Gastroesophageal sphincter (tissue), 4 donors: ENCODE results near the gene KRABD2.
A peak's percentile ranks its signal among the peaks of the same experiment; 100 is the strongest.
"Not testable (repeated sequence)": the region's sequence is repeated elsewhere in the genome, so short reads cannot be mapped to it uniquely, and the experiment has no call there.

ENCODE experiments used
- ATAC-seq: fragments of 150-250 bp; one replicate; pipeline ENCODE4 v1.9.1; 2016; ENCODE audit warnings: mild to moderate bottlenecking, moderate library complexity
- H3K27ac ChIP-seq, 4 donors: fragments of 200-600 bp; sonication (generic) in 3 of 4; 1 replicate in 3 of 4; 2 replicates in 1 of 4; pipeline ENCODE4 v1.5.1; 2016 to 2019
- H3K27me3 ChIP-seq: fragments of 200-600 bp; sonication (generic); one replicate; pipeline ENCODE4 v1.5.1; 2019
- H3K36me3 ChIP-seq, 2 donors: fragments of 200-600 bp; sonication (generic); one replicate each; pipeline ENCODE4 v1.5.1; 2019; ENCODE audit warnings: control low read depth in 1 of 2
- H3K4me1 ChIP-seq, 3 donors: fragments of 200-600 bp; sonication (generic); 1 replicate in 2 of 3; 2 replicates in 1 of 3; pipeline ENCODE4 v1.5.1; 2016 to 2019; ENCODE audit warnings: control low read depth in 2 of 3
- H3K4me3 ChIP-seq, 2 donors: fragments of 200-600 bp; sonication (generic); one replicate each; pipeline ENCODE4 v1.5.1; 2019; ENCODE audit warnings: mild to moderate bottlenecking in 1 of 2, moderate library complexity in 1 of 2
- H3K9me3 ChIP-seq, 3 donors: fragments of 200-600 bp; sonication (generic); one replicate each; pipeline ENCODE4 v1.5.1; 2017 to 2019; ENCODE audit warnings: control low read depth in 2 of 3
- CTCF ChIP-seq, 4 experiments: fragments of 200-600 bp in 2 of 4; fragments of 450-650 bp in 2 of 4; sonication (generic) in 1 of 4; IDR thresholded peaks; one replicate each; pipeline ENCODE4 v1.5.1; 2017 to 2019; ENCODE audit warnings: antibody characterized with exemption in 4 of 4, mild to moderate bottlenecking in 2 of 4, moderate library complexity in 2 of 4
- EP300 ChIP-seq: sonication (generic); formaldehyde crosslinking; IDR thresholded peaks from one replicate; pipeline ENCODE4 v1.6.1; 2017; ENCODE audit warnings: antibody characterized with exemption, mild to moderate bottlenecking
- POLR2A ChIP-seq, 2 donors: fragments of 450-650 bp; IDR thresholded peaks; one replicate each; pipeline ENCODE4 v1.6.1; 2017; ENCODE audit warnings: antibody characterized with exemption in 2 of 2, mild to moderate bottlenecking in 2 of 2, moderate library complexity in 1 of 2
- POLR2AphosphoS5 ChIP-seq: sonication (generic); formaldehyde crosslinking; IDR thresholded peaks from one replicate; pipeline ENCODE4 v1.6.1; 2017; ENCODE audit warnings: antibody characterized with exemption
- WGBS, 2 donors: methylation state at CpG; one replicate each; pipeline ENCODE4 v1.1.5; 2018; ENCODE audit warnings: low coverage in 1 of 2; 5-methylcytosine and 5-hydroxymethylcytosine counted together

Gene KRABD2

DNA sequence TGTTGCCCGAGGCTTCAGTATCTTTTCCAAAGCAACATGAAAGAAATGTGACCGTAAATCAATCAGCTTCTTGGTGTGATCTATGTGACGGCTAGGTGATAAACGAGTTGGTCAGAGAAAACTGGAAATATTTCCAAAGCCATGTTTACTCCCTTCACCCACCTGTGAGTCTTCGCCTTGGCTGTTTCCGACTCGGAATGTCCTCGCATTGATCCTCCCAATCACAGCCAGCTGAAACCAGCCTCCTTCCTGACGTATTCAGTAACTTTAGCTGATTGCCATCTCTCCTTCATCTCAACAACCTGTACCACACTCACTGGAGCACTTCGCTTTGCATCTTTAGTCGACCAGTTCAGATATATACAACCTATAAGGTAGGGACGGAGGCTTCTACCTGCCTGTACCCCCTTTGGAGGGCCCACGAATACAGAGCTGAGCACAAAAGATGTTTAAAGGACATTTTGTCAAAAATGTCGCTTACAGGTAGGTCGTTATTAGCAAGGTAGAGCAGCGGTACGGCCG lies 705 bp downstream of the KRABD2 start:
- Histone ChIP-seq H3K36me3 (peaks cover 0 to 51% of the 10 kb centered on the region in 2 donors), H3K9me3 (no peaks in the 10 kb centered on the region), H3K4me1 (peaks cover 0 to 53% (median 18%) of the 10 kb centered on the region in 3 donors), H3K27ac (peak overlapping the region; percentile 36 to 91 (median 88)), H3K27me3 (no peaks in the 10 kb centered on the region), H3K4me3 (peak overlapping the region; percentile 56 to 69)
- WGBS, 2 donors: 2 to 5% methylated on average over 12 to 14 of the region's 18 CpGs
- no peak for ATAC-seq
- TF ChIP-seq CTCF (IDR thresholded peaks at IDR 0.05) (no peak), EP300 (no peak), POLR2A (IDR thresholded peaks at IDR 0.05) (no peak), POLR2AphosphoS5 (no peak)

GRCh38 chr17:8373856-8374255 lies 2.6 kb downstream of the KRABD2 start:
- H3K27me3 ChIP-seq, H3K9me3 ChIP-seq, ATAC-seq, H3K4me3 ChIP-seq, H3K27ac ChIP-seq: not testable (repeated sequence)
- 100% methylated on average over 3 of the region's 26 CpGs; no CpG with 5 or more reads in 1 of the 2 donors for WGBS, 2 donors
- Histone ChIP-seq H3K36me3 (peaks cover 0 to 50% of the 10 kb centered on the region in 2 donors), H3K4me1 (peaks cover 0 to 35% (median 8%) of the 10 kb centered on the region in 3 donors)

- Histone ChIP-seq H3K36me3 (peaks cover 0 to 47% of the 10 kb centered on the region in 2 donors), H3K4me1 (peaks cover 0 to 30% (median 8%) of the 10 kb centered on the region in 3 donors), H3K4me3 (no peak overlapping the region), H3K27me3 (no peaks in the 10 kb centered on the region), H3K27ac (no peak overlapping the region), H3K9me3 (no peaks in the 10 kb centered on the region)
- no peak for TF ChIP-seq CTCF (IDR thresholded peaks at IDR 0.05)
- TF ChIP-seq POLR2AphosphoS5: no peak
- no peak for TF ChIP-seq POLR2A (IDR thresholded peaks at IDR 0.05)
- no peak for TF ChIP-seq EP300
- ATAC-seq: no peak
- WGBS, 2 donors: 87 to 92% methylated on average over 4 to 7 of the region's 7 CpGs
These were observed 4.1 kb downstream of the KRABD2 start for GRCh38 chr17:8372422-8372821.

DNA sequence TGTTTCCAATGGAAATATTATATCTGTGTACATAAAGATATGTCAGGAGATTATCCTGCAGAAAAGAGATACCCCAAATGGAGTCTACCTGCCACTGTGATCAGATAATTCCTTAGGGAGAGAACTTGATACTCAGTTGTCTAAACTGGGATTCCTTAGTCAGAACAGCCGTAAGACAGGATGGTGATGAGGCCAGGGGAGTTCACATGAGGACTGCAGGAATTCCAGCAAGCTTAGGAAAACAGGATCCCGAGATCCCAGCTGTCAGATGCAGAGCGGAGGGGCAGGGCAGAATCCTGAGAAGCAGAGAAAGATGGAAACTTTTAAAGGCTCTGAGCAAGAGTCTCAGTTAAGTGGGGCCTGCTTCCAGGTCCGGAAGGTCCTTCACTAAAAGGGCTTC lies 4.7 kb downstream of the KRABD2 start:
- Histone ChIP-seq H3K27ac (peak overlapping the region in 1 of 4 donors; percentile 14), H3K4me3 (no peak overlapping the region), H3K4me1 (peaks cover 0 to 26% (median 4%) of the 10 kb centered on the region in 3 donors), H3K27me3 (no peaks in the 10 kb centered on the region), H3K9me3 (no peaks in the 10 kb centered on the region), H3K36me3 (peaks cover 0 to 41% of the 10 kb centered on the region in 2 donors)
- WGBS, 2 donors: 59 to 64% methylated on average over 3 to 4 of the region's 4 CpGs
- ATAC-seq: no peak
- TF ChIP-seq EP300: no peak
- no peak for TF ChIP-seq POLR2AphosphoS5
- TF ChIP-seq CTCF (IDR thresholded peaks at IDR 0.05): no peak
- TF ChIP-seq POLR2A (IDR thresholded peaks at IDR 0.05): no peak

- TF ChIP-seq POLR2A (IDR thresholded peaks at IDR 0.05) (no peak), CTCF (IDR thresholded peaks at IDR 0.05) (no peak), EP300 (no peak), POLR2AphosphoS5 (no peak)
- Histone ChIP-seq H3K27me3 (no peaks in the 10 kb centered on the region), H3K4me1 (peaks cover 0 to 13% (median 0%) of the 10 kb centered on the region in 3 donors), H3K27ac (no peak overlapping the region), H3K36me3 (peaks cover 0 to 54% of the 10 kb centered on the region in 2 donors), H3K4me3 (no peak overlapping the region), H3K9me3 (no peaks in the 10 kb centered on the region)
- ATAC-seq: no peak
- 93 to 98% methylated on average over 8 of the region's 8 CpGs for WGBS, 2 donors
These were observed 6.6 kb downstream of the KRABD2 start for GRCh38 chr17:8369944-8370343.
